ENCODE data around the gene ERMAP. TPM values are rescaled to one million over a fixed set of nuclear protein-coding genes. Genes with fewer than 3 reads are reported as not detected.

The ERMAP gene
- total RNA-seq, 1 donor, result 21.7 TPM

DNA sequence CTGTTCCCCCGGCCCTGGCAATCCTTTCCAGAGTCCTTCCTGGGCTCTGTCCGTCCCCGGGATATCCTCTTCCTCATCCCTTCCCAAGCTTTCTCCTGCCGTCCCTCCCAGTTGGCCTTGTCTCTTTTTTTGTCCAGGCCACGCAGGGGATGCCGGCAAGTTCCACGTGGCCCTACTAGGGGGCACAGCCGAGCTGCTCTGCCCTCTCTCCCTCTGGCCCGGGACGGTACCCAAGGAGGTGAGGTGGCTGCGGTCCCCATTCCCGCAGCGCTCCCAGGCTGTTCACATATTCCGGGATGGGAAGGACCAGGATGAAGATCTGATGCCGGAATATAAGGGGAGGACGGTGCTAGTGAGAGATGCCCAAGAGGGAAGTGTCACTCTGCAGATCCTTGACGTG lies 13.7 kb downstream of the ERMAP start:
- Histone ChIP-seq H3K4me1 (ENCODE audit: insufficient read depth, low read length) (no peaks in the 10 kb centered on the region), H3K4me3 (ENCODE audit: insufficient read depth, low read length) (no peak overlapping the region), H3K9me3 (ENCODE audit: low read depth, low read length) (no peaks in the 10 kb centered on the region), H2AFZ (ENCODE audit: low read length) (no peak overlapping the region), H3K4me2 (ENCODE audit: insufficient read depth, low read length) (no peak overlapping the region), H3K36me3 (ENCODE audit: insufficient read depth, low read length) (peaks cover 14% of the 10 kb centered on the region), H4K20me1 (ENCODE audit: insufficient read depth, low read length) (no peaks in the 10 kb centered on the region), H3K27ac (ENCODE audit: low read depth, low read length) (no peak overlapping the region), H3K79me2 (ENCODE audit: insufficient read depth, low read length) (no peaks in the 10 kb centered on the region), H3K27me3 (ENCODE audit: insufficient read depth, low read length) (no peaks in the 10 kb centered on the region)
- no peak for DNase-seq (ENCODE audit: insufficient read length, low spot score, missing footprints)
- TF ChIP-seq CTCF (IDR thresholded peaks at IDR 0.05; ENCODE audit: extremely low read depth, low read depth, low read length), result no peak

DNA sequence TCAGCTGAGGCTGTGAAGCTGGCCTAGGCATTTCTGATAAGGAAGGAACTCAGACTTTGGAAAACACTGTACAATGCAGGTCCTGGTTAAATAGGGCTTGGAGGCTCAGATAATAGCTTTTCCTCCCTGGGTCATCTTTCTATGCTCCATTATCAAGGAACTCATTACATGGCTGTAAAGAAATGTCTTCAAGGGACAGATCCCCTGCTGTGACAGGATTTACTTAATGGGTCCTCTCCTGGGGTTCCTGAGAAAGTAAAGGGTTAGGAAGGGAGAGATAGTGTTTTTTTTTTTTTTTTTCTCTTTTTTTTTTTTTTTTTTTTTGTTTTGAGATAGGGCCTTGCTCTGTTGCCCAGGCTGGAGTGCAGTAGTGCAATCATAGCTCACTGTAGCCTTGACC lies 14.4 kb downstream of the ERMAP start:
- no peak overlapping the region for H3K27ac ChIP-seq (ENCODE audit: low read depth, low read length)

GRCh38 chr1:42832641-42833240 lies 15.8 kb downstream of the ERMAP start:
- no peaks in the 10 kb centered on the region for H3K9me3 ChIP-seq (ENCODE audit: low read depth, low read length)
- H2AFZ ChIP-seq (ENCODE audit: low read length), result no peak overlapping the region
- H3K4me2 ChIP-seq (ENCODE audit: insufficient read depth, low read length), result no peak overlapping the region
- no peak overlapping the region for H3K27ac ChIP-seq (ENCODE audit: low read depth, low read length)
- no peaks in the 10 kb centered on the region for H3K27me3 ChIP-seq (ENCODE audit: insufficient read depth, low read length)
- TF ChIP-seq CTCF (IDR thresholded peaks at IDR 0.05; ENCODE audit: extremely low read depth, low read depth, low read length), result no peak
- H3K4me1 ChIP-seq (ENCODE audit: insufficient read depth, low read length), result no peaks in the 10 kb centered on the region
- no peak overlapping the region for H3K4me3 ChIP-seq (ENCODE audit: insufficient read depth, low read length)
- no peaks in the 10 kb centered on the region for H3K79me2 ChIP-seq (ENCODE audit: insufficient read depth, low read length)
- H3K36me3 ChIP-seq (ENCODE audit: insufficient read depth, low read length), result peaks cover 12% of the 10 kb centered on the region
- H4K20me1 ChIP-seq (ENCODE audit: insufficient read depth, low read length), result no peaks in the 10 kb centered on the region
- no peak for DNase-seq (ENCODE audit: insufficient read length, low spot score, missing footprints)

More for the DNA sequence above, 14.4 kb downstream of the ERMAP start:
- no peaks in the 10 kb centered on the region for H3K4me1 ChIP-seq (ENCODE audit: insufficient read depth, low read length)
- H2AFZ ChIP-seq (ENCODE audit: low read length), result no peak overlapping the region
- no peak for DNase-seq (ENCODE audit: insufficient read length, low spot score, missing footprints)
- no peaks in the 10 kb centered on the region for H3K9me3 ChIP-seq (ENCODE audit: low read depth, low read length)
- H3K4me3 ChIP-seq (ENCODE audit: insufficient read depth, low read length), result no peak overlapping the region
- H3K27me3 ChIP-seq (ENCODE audit: insufficient read depth, low read length), result no peaks in the 10 kb centered on the region
- H3K79me2 ChIP-seq (ENCODE audit: insufficient read depth, low read length), result no peaks in the 10 kb centered on the region
- H3K36me3 ChIP-seq (ENCODE audit: insufficient read depth, low read length), result peaks cover 14% of the 10 kb centered on the region
- no peaks in the 10 kb centered on the region for H4K20me1 ChIP-seq (ENCODE audit: insufficient read depth, low read length)
- H3K4me2 ChIP-seq (ENCODE audit: insufficient read depth, low read length), result no peak overlapping the region
- no peak for TF ChIP-seq CTCF (IDR thresholded peaks at IDR 0.05; ENCODE audit: extremely low read depth, low read depth, low read length)

- Histone ChIP-seq H3K27ac (ENCODE audit: low read depth, low read length) (no peak overlapping the region), H3K27me3 (ENCODE audit: insufficient read depth, low read length) (no peaks in the 10 kb centered on the region), H3K79me2 (ENCODE audit: insufficient read depth, low read length) (no peaks in the 10 kb centered on the region), H4K20me1 (ENCODE audit: insufficient read depth, low read length) (no peaks in the 10 kb centered on the region), H3K4me1 (ENCODE audit: insufficient read depth, low read length) (no peaks in the 10 kb centered on the region), H3K4me3 (ENCODE audit: insufficient read depth, low read length) (no peak overlapping the region), H3K4me2 (ENCODE audit: insufficient read depth, low read length) (no peak overlapping the region), H3K9me3 (ENCODE audit: low read depth, low read length) (no peaks in the 10 kb centered on the region), H2AFZ (ENCODE audit: low read length) (no peak overlapping the region), H3K36me3 (ENCODE audit: insufficient read depth, low read length) (peaks cover 9% of the 10 kb centered on the region)
- DNase-seq (ENCODE audit: insufficient read length, low spot score, missing footprints), result no peak
- no peak for TF ChIP-seq CTCF (IDR thresholded peaks at IDR 0.05; ENCODE audit: extremely low read depth, low read depth, low read length)
These were observed 17.1 kb downstream of the ERMAP start for GRCh38 chr1:42833981-42834380.

All from osteoblast (primary cell).